Measurements from ENCODE around the gene CFAP46. TPM values are rescaled to one million over a fixed set of nuclear protein-coding genes. Genes with fewer than 3 reads are reported as not detected.

The CFAP46 gene
- total and polyA plus RNA-seq, 2 experiments from 2014 or later, result 0.20 to 0.22 TPM

DNA sequence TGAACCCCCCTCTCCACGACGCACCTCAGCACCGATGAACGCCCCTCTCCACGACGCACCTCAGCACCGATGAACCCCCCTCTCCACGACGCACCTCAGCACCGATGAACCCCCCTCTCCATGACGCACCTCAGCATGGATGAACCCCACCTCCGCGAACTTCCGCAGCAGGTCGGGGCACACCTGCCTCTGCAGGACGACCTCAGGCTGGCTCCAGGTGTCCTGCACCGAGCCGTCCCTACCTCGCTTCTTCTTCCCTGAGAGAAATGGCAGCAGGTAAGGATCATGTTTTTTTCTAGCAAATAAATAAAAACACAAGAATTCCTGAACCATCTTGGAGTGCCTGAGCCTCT lies 24.1 kb downstream of the CFAP46 start:
- WGBS, 2 experiments (ENCODE audit: low coverage in 1 of 2, low lambda C conversion rate in 2 of 2, missing lambda C conversion rate in 2 of 2), result 74 to 89% methylated on average over 12 to 19 of the region's 19 CpGs

DNA sequence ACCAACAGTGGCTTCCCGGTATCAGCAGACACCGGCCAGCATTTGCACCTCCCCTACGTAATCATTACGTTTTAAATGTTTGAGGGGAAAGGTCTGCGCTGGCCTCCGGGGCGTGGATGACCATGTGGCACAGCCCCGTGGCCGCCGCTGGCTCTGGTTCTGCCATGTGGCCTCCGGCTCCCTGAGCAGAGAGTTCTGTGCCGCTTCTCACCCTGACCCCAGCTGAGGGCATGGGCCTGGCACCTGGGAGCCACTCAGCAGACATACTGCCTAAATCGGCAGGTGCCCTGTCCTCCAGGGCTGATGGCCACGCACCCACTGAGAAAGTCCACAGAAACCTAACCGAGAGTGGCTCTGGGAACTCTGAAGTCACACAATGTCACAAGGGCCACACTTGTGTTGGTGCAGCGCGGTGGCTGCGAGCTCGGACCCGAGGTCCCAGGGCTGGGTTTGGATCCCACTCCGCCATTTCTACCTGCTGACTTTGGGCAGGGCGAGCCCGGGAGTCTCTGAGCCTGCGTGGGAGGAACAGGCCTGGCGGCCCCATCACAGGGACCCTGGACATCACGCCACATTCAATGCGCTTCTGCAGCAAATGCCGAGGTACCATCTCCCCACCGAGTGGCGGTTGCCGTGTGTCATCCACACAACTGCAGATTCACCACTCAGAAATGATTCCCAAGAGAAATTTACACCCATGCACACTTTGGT lies 25.3 kb downstream of the CFAP46 start:
- no peaks in the 10 kb centered on the region for H3K4me1 ChIP-seq (ENCODE audit: insufficient read depth)
- no peak overlapping the region for H3K4me3 ChIP-seq
- H3K4me2 ChIP-seq (ENCODE audit: unreplicated experiment), result no peak overlapping the region
- TF ChIP-seq EZH2phosphoT487 (IDR thresholded peaks at IDR 0.05; ENCODE audit: insufficient read depth, low read depth) (no peak), EZH2 (IDR thresholded peaks at IDR 0.05; ENCODE audit: insufficient read depth, poor library complexity, severe bottlenecking) (no peak)
- no peak overlapping the region for H2AFZ ChIP-seq
- H3K9ac ChIP-seq, result no peak overlapping the region
- H3K9me3 ChIP-seq (ENCODE audit: low read depth), result no peaks in the 10 kb centered on the region
- H3F3A ChIP-seq (ENCODE audit: insufficient read depth), result no peaks in the 10 kb centered on the region
- no peaks in the 10 kb centered on the region for H3K36me3 ChIP-seq (ENCODE audit: low read depth)
- DNase-seq, result no peak
- in situ Hi-C loops (cut with MboI), result no loop called here
- WGBS, 2 experiments (ENCODE audit: low coverage in 1 of 2, low lambda C conversion rate in 2 of 2, missing lambda C conversion rate in 2 of 2), result 72 to 80% methylated on average over 31 of the region's 31 CpGs
- H3K27ac ChIP-seq, result no peak overlapping the region
- no peaks in the 10 kb centered on the region for H3K9me2 ChIP-seq (ENCODE audit: insufficient read depth)
- H3K27me3 ChIP-seq (replicated peaks; ENCODE audit: insufficient read depth), result no peaks in the 10 kb centered on the region
- H3K79me2 ChIP-seq (ENCODE audit: insufficient read depth), result no peaks in the 10 kb centered on the region
- no peaks in the 10 kb centered on the region for H4K20me1 ChIP-seq (ENCODE audit: insufficient read depth)

More for the DNA sequence above, 24.1 kb downstream of the CFAP46 start:
- no peak overlapping the region for H2AFZ ChIP-seq
- in situ Hi-C loops (cut with MboI), result no loop called here
- no peak for DNase-seq
- H3K9me3 ChIP-seq (ENCODE audit: low read depth), result no peaks in the 10 kb centered on the region
- H3K9me2 ChIP-seq (ENCODE audit: insufficient read depth), result no peaks in the 10 kb centered on the region
- H3K4me2 ChIP-seq (ENCODE audit: unreplicated experiment), result no peak overlapping the region
- no peaks in the 10 kb centered on the region for H3K4me1 ChIP-seq (ENCODE audit: insufficient read depth)
- H4K20me1 ChIP-seq (ENCODE audit: insufficient read depth), result no peaks in the 10 kb centered on the region
- H3K9ac ChIP-seq, result no peak overlapping the region
- no peaks in the 10 kb centered on the region for H3F3A ChIP-seq (ENCODE audit: insufficient read depth)
- H3K4me3 ChIP-seq, result no peak overlapping the region
- TF ChIP-seq EZH2 (IDR thresholded peaks at IDR 0.05; ENCODE audit: insufficient read depth, poor library complexity, severe bottlenecking) (no peak), EZH2phosphoT487 (IDR thresholded peaks at IDR 0.05; ENCODE audit: insufficient read depth, low read depth) (no peak)
- no peak overlapping the region for H3K27ac ChIP-seq
- H3K79me2 ChIP-seq (ENCODE audit: insufficient read depth), result no peaks in the 10 kb centered on the region
- no peaks in the 10 kb centered on the region for H3K27me3 ChIP-seq (replicated peaks; ENCODE audit: insufficient read depth)
- no peaks in the 10 kb centered on the region for H3K36me3 ChIP-seq (ENCODE audit: low read depth)

DNA sequence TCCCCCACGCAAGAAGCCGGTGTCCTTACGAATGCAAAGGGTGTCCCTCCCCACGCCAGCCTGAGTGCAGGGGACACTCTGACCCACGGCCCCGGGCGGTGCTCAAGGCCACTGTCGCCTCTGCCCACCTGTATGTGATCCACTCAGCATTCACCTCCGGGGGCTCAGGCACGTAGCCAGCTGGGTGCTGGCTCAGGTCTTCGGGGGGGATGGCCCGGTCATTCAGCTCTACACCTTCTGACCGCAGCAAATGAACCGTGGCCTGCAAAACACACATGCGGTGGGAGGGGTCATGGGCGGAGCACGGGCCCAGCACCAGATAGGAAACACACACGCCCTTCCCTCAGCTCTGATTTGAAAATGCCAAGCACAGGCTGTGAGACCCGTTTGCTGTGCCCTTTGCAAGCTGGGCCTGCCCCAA lies 25.9 kb downstream of the CFAP46 start:
- Histone ChIP-seq H3F3A (ENCODE audit: insufficient read depth) (no peaks in the 10 kb centered on the region), H2AFZ (no peak overlapping the region), H3K36me3 (ENCODE audit: low read depth) (no peaks in the 10 kb centered on the region), H3K9me2 (ENCODE audit: insufficient read depth) (no peaks in the 10 kb centered on the region), H4K20me1 (ENCODE audit: insufficient read depth) (no peaks in the 10 kb centered on the region), H3K9me3 (ENCODE audit: low read depth) (no peaks in the 10 kb centered on the region), H3K27ac (no peak overlapping the region), H3K4me2 (ENCODE audit: unreplicated experiment) (no peak overlapping the region), H3K4me1 (ENCODE audit: insufficient read depth) (no peaks in the 10 kb centered on the region), H3K27me3 (replicated peaks; ENCODE audit: insufficient read depth) (no peaks in the 10 kb centered on the region), H3K79me2 (ENCODE audit: insufficient read depth) (no peaks in the 10 kb centered on the region), H3K9ac (no peak overlapping the region), H3K4me3 (no peak overlapping the region)
- WGBS, 2 experiments (ENCODE audit: low coverage in 1 of 2, low lambda C conversion rate in 2 of 2, missing lambda C conversion rate in 2 of 2), result 66 to 68% methylated on average over 19 of the region's 19 CpGs
- TF ChIP-seq EZH2phosphoT487 (IDR thresholded peaks at IDR 0.05; ENCODE audit: insufficient read depth, low read depth) (no peak), EZH2 (IDR thresholded peaks at IDR 0.05; ENCODE audit: insufficient read depth, poor library complexity, severe bottlenecking) (no peak)
- in situ Hi-C loops (cut with MboI), result no loop called here
- DNase-seq, result no peak

DNA sequence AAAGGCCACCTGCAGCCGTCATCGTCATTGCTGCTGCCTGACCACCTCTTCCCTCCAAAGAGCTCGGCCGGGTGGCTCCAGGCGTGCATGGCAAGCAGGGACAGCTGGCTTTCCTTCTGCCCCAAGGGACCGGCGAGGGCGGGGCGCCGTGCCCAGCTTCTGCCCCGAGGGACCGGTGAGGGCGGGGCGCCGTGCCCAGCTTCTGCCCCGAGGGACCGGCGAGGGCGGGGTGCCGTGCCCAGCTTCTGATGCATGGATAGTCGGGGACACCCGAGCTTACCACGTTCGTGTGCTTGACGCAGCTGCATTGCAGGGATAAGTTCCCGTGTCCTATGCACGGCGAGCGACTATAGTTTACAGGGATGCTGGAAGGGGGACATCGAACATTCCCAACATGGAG lies 27.0 kb downstream of the CFAP46 start:
- in situ Hi-C loops (cut with MboI), result no loop called here
- Histone ChIP-seq H3K36me3 (ENCODE audit: low read depth) (no peaks in the 10 kb centered on the region), H3K4me2 (ENCODE audit: unreplicated experiment) (no peak overlapping the region), H3K9me2 (ENCODE audit: insufficient read depth) (no peaks in the 10 kb centered on the region), H4K20me1 (ENCODE audit: insufficient read depth) (no peaks in the 10 kb centered on the region), H3K9me3 (ENCODE audit: low read depth) (no peaks in the 10 kb centered on the region), H2AFZ (no peak overlapping the region), H3K27ac (no peak overlapping the region), H3K4me1 (ENCODE audit: insufficient read depth) (no peaks in the 10 kb centered on the region), H3K9ac (no peak overlapping the region), H3F3A (ENCODE audit: insufficient read depth) (no peaks in the 10 kb centered on the region), H3K27me3 (replicated peaks; ENCODE audit: insufficient read depth) (no peaks in the 10 kb centered on the region), H3K79me2 (ENCODE audit: insufficient read depth) (no peaks in the 10 kb centered on the region), H3K4me3 (no peak overlapping the region)
- DNase-seq, result no peak
- no peak for TF ChIP-seq EZH2phosphoT487 (IDR thresholded peaks at IDR 0.05; ENCODE audit: insufficient read depth, low read depth)
- no peak for TF ChIP-seq EZH2 (IDR thresholded peaks at IDR 0.05; ENCODE audit: insufficient read depth, poor library complexity, severe bottlenecking)
- WGBS, 2 experiments (ENCODE audit: low coverage in 1 of 2, low lambda C conversion rate in 2 of 2, missing lambda C conversion rate in 2 of 2), result 74 to 77% methylated on average over 27 to 30 of the region's 30 CpGs

Measured in GM23248 (cell line).